H9 (cell line): Measurements from ENCODE around the gene NDST1. TPM values are rescaled to one million over a fixed set of nuclear protein-coding genes. Genes with fewer than 3 reads are reported as not detected.

Experiments used
- DNase-seq: peaks from one replicate; pipeline ENCODE4 v3.0.0-alpha.2; 2017
- H2AFZ ChIP-seq: one replicate; pipeline ENCODE4 v1.6.1; 2013; ENCODE audit warnings: mild to moderate bottlenecking, low read length, control low read depth, moderate library complexity
- H2AK5ac ChIP-seq: 2 replicates; pipeline ENCODE4 v1.6.1; 2013; ENCODE audit warnings: low read length, control low read depth, mixed read lengths; ENCODE audit not compliant: insufficient read length
- H2BK120ac ChIP-seq: one replicate; pipeline ENCODE4 v1.6.1; 2013; ENCODE audit warnings: low read depth, mild to moderate bottlenecking, low read length, control low read depth, inconsistent platforms; ENCODE audit not compliant: poor library complexity, severe bottlenecking
- H2BK12ac ChIP-seq: 2 replicates; pipeline ENCODE4 v1.6.1; 2013; ENCODE audit warnings: low read length, control low read depth, mixed read lengths, low read depth; ENCODE audit not compliant: insufficient read length
- H2BK15ac ChIP-seq: 2 replicates; pipeline ENCODE4 v1.6.1; 2013; ENCODE audit warnings: low read depth, low read length, control low read depth
- H2BK20ac ChIP-seq: one replicate; pipeline ENCODE4 v1.6.1; 2013; ENCODE audit warnings: low read depth, mild to moderate bottlenecking, low read length, control low read depth, inconsistent platforms; ENCODE audit not compliant: poor library complexity, severe bottlenecking
- H2BK5ac ChIP-seq: 2 replicates; pipeline ENCODE4 v1.6.1; 2013; ENCODE audit warnings: low read length, control low read depth, mixed read lengths; ENCODE audit not compliant: insufficient read length
- H3K14ac ChIP-seq: 2 replicates; pipeline ENCODE4 v1.6.1; 2013; ENCODE audit warnings: low read length, control low read depth; ENCODE audit not compliant: insufficient read depth
- H3K18ac ChIP-seq: 2 replicates; pipeline ENCODE4 v1.6.1; 2013; ENCODE audit warnings: low read depth, mild to moderate bottlenecking, mixed read lengths, low read length, control low read depth; ENCODE audit not compliant: insufficient read length
- H3K23ac ChIP-seq: 2 replicates; pipeline ENCODE4 v1.6.1; 2013; ENCODE audit warnings: low read length, control low read depth, mixed read lengths, low read depth; ENCODE audit not compliant: insufficient read length
- H3K23me2 ChIP-seq: 2 replicates; pipeline ENCODE4 v1.6.1; 2013; ENCODE audit warnings: low read depth, mild to moderate bottlenecking, mixed read lengths, low read length, control low read depth; ENCODE audit not compliant: insufficient read length, poor library complexity, severe bottlenecking
- H3K27ac ChIP-seq: 2 replicates; pipeline ENCODE4 v1.5.1; 2013; ENCODE audit warnings: low read length, control low read depth, mixed read lengths, low read depth; ENCODE audit not compliant: insufficient read length
- H3K27me3 ChIP-seq: 2 replicates; pipeline ENCODE4 v1.6.1; 2013; ENCODE audit warnings: low read length, control low read depth, inconsistent platforms; ENCODE audit not compliant: insufficient read depth
- H3K4ac ChIP-seq: 2 replicates; pipeline ENCODE4 v1.6.1; 2013; ENCODE audit warnings: low read depth, mild to moderate bottlenecking, control low read depth, inconsistent platforms, low read length, moderate library complexity
- H3K4me1 ChIP-seq: 2 replicates; pipeline ENCODE4 v1.6.1; 2013; ENCODE audit warnings: low read length, control low read depth, inconsistent platforms; ENCODE audit not compliant: insufficient read depth
- H3K4me2 ChIP-seq: 2 replicates; pipeline ENCODE4 v1.6.1; 2013; ENCODE audit warnings: low read length, control low read depth, mixed read lengths; ENCODE audit not compliant: insufficient read length, insufficient read depth
- H3K56ac ChIP-seq: 2 replicates; pipeline ENCODE4 v1.6.1; 2013; ENCODE audit warnings: low read depth, mild to moderate bottlenecking, mixed read lengths, low read length, control low read depth; ENCODE audit not compliant: insufficient read length
- H3K79me1 ChIP-seq: 2 replicates; pipeline ENCODE4 v1.6.1; 2013; ENCODE audit warnings: low read depth, mild to moderate bottlenecking, moderate library complexity, low read length, control low read depth, inconsistent platforms; ENCODE audit not compliant: insufficient read depth, poor library complexity, severe bottlenecking
- H3K79me2 ChIP-seq: 2 replicates; pipeline ENCODE4 v1.6.1; 2013; ENCODE audit warnings: low read length, control low read depth, inconsistent platforms; ENCODE audit not compliant: insufficient read depth
- H3K9ac ChIP-seq: 2 replicates; pipeline ENCODE4 v1.6.1; 2013; ENCODE audit warnings: low read length, control low read depth, mixed read lengths; ENCODE audit not compliant: insufficient read length; ENCODE audit errors: extremely low read depth
- H3K9me3 ChIP-seq: one replicate; pipeline ENCODE4 v1.6.1; 2013; ENCODE audit warnings: low read depth, low read length, inconsistent platforms; ENCODE audit not compliant: control insufficient read depth
- H3T11ph ChIP-seq: one replicate; pipeline ENCODE4 v1.6.1; 2013; ENCODE audit warnings: mild to moderate bottlenecking, low read length, control low read depth, inconsistent platforms
- H4K20me1 ChIP-seq: one replicate; pipeline ENCODE4 v1.6.1; 2013; ENCODE audit not compliant: control insufficient read depth, insufficient read length, insufficient read depth
- H4K5ac ChIP-seq: 2 replicates; pipeline ENCODE4 v1.6.1; 2013; ENCODE audit warnings: low read depth, mild to moderate bottlenecking, mixed read lengths, low read length, control low read depth; ENCODE audit not compliant: insufficient read length
- H4K8ac ChIP-seq: replicated peaks from 2 replicates; pipeline ENCODE4 v1.6.1; 2013; ENCODE audit warnings: low read length, control low read depth, mixed read lengths, low read depth; ENCODE audit not compliant: insufficient read length
- H4K91ac ChIP-seq: 2 replicates; pipeline ENCODE4 v1.6.1; 2013; ENCODE audit warnings: low read depth, mild to moderate bottlenecking, moderate library complexity, mixed read lengths, low read length, control low read depth; ENCODE audit not compliant: insufficient read length
- H3K27ac Mint-ChIP-seq, 3 experiments: 2 replicates in 2 of 3; 3 replicates in 1 of 3; pipeline ENCODE4 v1.8.0; 2020 to 2021; ENCODE audit warnings: mixed read lengths in 3 of 3, mild to moderate bottlenecking in 1 of 3, moderate library complexity in 1 of 3
- H3K27me3 Mint-ChIP-seq: 2 replicates; pipeline ENCODE4 v1.8.0; 2021; ENCODE audit warnings: low read depth, mild to moderate bottlenecking, moderate library complexity, mixed read lengths
- H3K36me3 Mint-ChIP-seq, 3 experiments: 2 replicates in 2 of 3; 3 replicates in 1 of 3; pipeline ENCODE4 v1.8.0; 2020 to 2021; ENCODE audit warnings: low read depth in 3 of 3, mixed read lengths in 3 of 3; ENCODE audit not compliant: insufficient read depth in 1 of 3
- H3K4me1 Mint-ChIP-seq, 2 experiments: 2 replicates each; pipeline ENCODE4 v1.8.0; 2020; ENCODE audit warnings: mixed read lengths in 2 of 2
- H3K4me3 Mint-ChIP-seq, 2 experiments: 2 replicates in 1 of 2; 3 replicates in 1 of 2; pipeline ENCODE4 v1.8.0; 2020 to 2021; ENCODE audit warnings: mild to moderate bottlenecking in 2 of 2, mixed read lengths in 2 of 2, moderate library complexity in 1 of 2
- H3K9me3 Mint-ChIP-seq, 2 experiments: 2 replicates in 1 of 2; 3 replicates in 1 of 2; pipeline ENCODE4 v1.8.0; 2020; ENCODE audit warnings: mild to moderate bottlenecking in 2 of 2, mixed read lengths in 2 of 2, moderate library complexity in 1 of 2
- CTCF ChIP-seq: fragments of 200-600 bp; sonication (generic); conservative IDR thresholded peaks from 3 replicates; pipeline ENCODE4 v1.8.0; 2021; ENCODE audit warnings: antibody characterized with exemption, mild to moderate bottlenecking
- WGBS: extraction: QIAGEN DNeasy Blood & Tissue Kit; methylation state at CpG from one replicate; pipeline ENCODE4 v1.1.7; 2013; ENCODE audit warnings: missing lambda C conversion rate, low lambda C conversion rate, mixed read lengths; ENCODE audit not compliant: insufficient read length; ENCODE audit errors: extremely low coverage; 5-methylcytosine and 5-hydroxymethylcytosine counted together
- total RNA-seq: library from RNA; stranded (reverse); gene quantifications from 2 replicates; pipeline ENCODE4 v1.2.1, GENCODE V29; 2021

NDST1 gene
- total RNA-seq, 1 experiment from 2014 or later: 65.5 TPM

- no peaks in the 10 kb centered on the region; a peak in 1 of 7 replicates for H3K36me3 Mint-ChIP-seq
- Histone ChIP-seq H3K56ac (no peak overlapping the region), H2BK12ac (no peak overlapping the region), H3T11ph (no peak overlapping the region), H4K91ac (no peak overlapping the region), H2AK5ac (no peak overlapping the region), H3K4ac (no peak overlapping the region), H2BK5ac (no peak overlapping the region), H3K14ac (no peak overlapping the region), H2BK120ac (no peak overlapping the region), H3K9ac (no peak overlapping the region), H3K27ac (no peak overlapping the region), H4K8ac (no peak overlapping the region), H3K4me2 (no peak overlapping the region), H3K79me1 (peaks cover 2% of the 10 kb centered on the region), H3K23ac (no peak overlapping the region), H2AFZ (no peak overlapping the region), H2BK20ac (no peak overlapping the region), H3K4me1 (peaks cover 3% of the 10 kb centered on the region; the same call in 1 of the 2 replicates), H3K23me2 (no peaks in the 10 kb centered on the region), H3K79me2 (peaks cover 8% of the 10 kb centered on the region; the same call in 1 of the 2 replicates), H3K18ac (no peak overlapping the region), H4K20me1 (no peaks in the 10 kb centered on the region), H2BK15ac (no peak overlapping the region), H3K27me3 (no peaks in the 10 kb centered on the region), H4K5ac (no peak overlapping the region), H3K9me3 (no peaks in the 10 kb centered on the region)
- H3K27ac Mint-ChIP-seq: peak overlapping the region; percentile 46 to 73 (median 58); a peak in 4 of 7 replicates
- WGBS: no CpG with 5 or more reads among the region's 6 CpGs
- H3K27me3 Mint-ChIP-seq: no peaks in the 10 kb centered on the region
- H3K4me3 Mint-ChIP-seq: peak overlapping the region in 1 of 2 experiments; percentile 14; a peak in 1 of 5 replicates
- no peaks in the 10 kb centered on the region for H3K9me3 Mint-ChIP-seq
- DNase-seq: no peak
- peaks cover 57 to 69% of the 10 kb centered on the region in 2 experiments for H3K4me1 Mint-ChIP-seq
- no peak for TF ChIP-seq CTCF
These were observed 4.4 kb downstream of the NDST1 start for GRCh38 chr5:150512368-150512747.
